Measurements from ENCODE around the gene DDX31.

Gene DDX31

DNA sequence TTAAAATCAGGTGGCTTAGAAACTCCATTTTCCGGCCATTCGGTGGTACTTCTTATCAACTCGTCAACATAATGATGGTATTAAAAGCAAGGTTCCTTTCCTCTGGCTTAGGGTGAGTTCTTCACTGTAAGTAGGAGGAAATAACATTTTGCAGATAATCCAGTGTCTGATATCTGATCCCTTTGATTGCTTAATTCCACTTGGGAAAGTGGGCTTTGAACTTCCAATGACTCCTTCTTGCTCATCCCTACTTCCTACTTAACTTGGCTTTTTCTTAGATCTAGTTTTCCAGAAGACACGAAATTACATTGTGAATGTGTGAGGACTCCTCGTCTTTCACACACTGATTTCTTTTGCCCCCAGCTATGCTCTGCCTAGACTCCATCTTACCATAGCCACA is 31.5 kb downstream of the DDX31 start:
- DNase-seq (ENCODE audit: low read depth), result peak; percentile 18
- TF ChIP-seq, protein P1, sequence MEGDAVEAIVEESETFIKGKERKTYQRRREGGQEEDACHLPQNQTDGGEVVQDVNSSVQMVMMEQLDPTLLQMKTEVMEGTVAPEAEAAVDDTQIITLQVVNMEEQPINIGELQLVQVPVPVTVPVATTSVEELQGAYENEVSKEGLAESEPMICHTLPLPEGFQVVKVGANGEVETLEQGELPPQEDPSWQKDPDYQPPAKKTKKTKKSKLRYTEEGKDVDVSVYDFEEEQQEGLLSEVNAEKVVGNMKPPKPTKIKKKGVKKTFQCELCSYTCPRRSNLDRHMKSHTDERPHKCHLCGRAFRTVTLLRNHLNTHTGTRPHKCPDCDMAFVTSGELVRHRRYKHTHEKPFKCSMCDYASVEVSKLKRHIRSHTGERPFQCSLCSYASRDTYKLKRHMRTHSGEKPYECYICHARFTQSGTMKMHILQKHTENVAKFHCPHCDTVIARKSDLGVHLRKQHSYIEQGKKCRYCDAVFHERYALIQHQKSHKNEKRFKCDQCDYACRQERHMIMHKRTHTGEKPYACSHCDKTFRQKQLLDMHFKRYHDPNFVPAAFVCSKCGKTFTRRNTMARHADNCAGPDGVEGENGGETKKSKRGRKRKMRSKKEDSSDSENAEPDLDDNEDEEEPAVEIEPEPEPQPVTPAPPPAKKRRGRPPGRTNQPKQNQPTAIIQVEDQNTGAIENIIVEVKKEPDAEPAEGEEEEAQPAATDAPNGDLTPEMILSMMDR (conservative IDR thresholded peaks at IDR 0.05; ENCODE audit: low read depth, low read length), result no peak
- no peak overlapping the region for H3K4me3 ChIP-seq (ENCODE audit: low read depth, low read length)

DNA sequence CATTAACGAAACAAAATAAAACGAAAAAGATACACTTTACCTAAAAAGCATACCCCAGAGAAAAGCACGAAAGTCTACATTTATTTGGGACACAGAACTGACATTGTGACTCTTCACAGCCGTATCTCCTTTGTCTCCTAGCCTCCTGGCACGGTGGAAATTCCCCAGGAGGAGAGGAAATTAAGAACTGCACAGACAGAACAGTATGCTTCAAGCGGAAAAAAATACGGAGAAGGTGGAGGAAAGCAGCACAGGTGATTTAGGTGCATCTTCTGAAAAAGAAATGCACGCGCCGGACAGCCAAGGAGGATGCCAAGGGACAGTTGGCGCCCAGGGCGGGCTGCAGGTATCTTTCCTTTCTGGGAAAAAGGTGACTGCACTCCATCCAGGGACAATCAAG is 32.0 kb downstream of the DDX31 start:
- no peak for DNase-seq (ENCODE audit: low read depth)
- TF ChIP-seq, protein P1 (conservative IDR thresholded peaks at IDR 0.05; ENCODE audit: low read depth, low read length), result no peak
- no peak overlapping the region for H3K4me3 ChIP-seq (ENCODE audit: low read depth, low read length)

DNA sequence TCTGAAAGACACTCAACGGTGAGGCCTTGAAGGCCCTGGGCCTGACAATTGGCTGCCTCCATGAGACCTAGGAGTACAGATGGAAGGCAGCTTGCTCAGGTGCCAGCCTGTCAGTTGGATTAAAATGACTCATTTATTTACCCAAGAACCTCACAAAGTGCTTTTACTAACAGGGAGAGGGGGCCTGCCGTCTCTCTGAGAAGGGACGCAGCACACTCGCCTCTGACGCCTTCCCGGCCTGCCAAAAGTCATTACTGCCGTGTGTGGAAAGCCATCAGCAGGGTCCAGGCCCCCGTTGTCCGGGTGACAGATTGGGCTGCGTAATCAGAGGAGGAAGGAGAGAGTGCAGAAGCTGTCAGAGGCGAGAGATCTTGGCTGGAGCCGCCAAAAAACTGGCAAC is 32.4 kb downstream of the DDX31 start:
- no peak overlapping the region for H3K4me3 ChIP-seq (ENCODE audit: low read depth, low read length)
- TF ChIP-seq, protein P1 (conservative IDR thresholded peaks at IDR 0.05; ENCODE audit: low read depth, low read length), result no peak
- DNase-seq (ENCODE audit: low read depth), result no peak

DNA sequence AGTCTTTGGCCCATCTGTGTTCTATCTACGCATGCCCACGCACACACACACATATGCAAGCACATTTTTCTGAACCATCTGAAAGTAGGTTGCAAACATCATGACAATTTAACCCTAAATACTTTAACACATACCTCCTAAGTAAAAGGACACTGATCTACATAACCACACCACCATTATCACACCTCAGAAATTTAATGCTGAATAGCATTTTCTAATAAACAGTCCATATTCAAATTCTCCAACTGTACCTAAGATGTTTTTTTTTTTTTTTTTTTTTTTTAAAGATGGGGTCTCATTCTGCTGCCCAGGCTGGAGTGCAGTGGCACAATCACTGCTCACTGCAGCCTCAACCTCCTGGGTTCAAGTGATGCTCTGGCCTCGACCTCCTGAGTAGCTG is 35.5 kb downstream of the DDX31 start:
- TF ChIP-seq, protein P1 (conservative IDR thresholded peaks at IDR 0.05; ENCODE audit: low read depth, low read length), result no peak
- DNase-seq (ENCODE audit: low read depth), result no peak

DNA sequence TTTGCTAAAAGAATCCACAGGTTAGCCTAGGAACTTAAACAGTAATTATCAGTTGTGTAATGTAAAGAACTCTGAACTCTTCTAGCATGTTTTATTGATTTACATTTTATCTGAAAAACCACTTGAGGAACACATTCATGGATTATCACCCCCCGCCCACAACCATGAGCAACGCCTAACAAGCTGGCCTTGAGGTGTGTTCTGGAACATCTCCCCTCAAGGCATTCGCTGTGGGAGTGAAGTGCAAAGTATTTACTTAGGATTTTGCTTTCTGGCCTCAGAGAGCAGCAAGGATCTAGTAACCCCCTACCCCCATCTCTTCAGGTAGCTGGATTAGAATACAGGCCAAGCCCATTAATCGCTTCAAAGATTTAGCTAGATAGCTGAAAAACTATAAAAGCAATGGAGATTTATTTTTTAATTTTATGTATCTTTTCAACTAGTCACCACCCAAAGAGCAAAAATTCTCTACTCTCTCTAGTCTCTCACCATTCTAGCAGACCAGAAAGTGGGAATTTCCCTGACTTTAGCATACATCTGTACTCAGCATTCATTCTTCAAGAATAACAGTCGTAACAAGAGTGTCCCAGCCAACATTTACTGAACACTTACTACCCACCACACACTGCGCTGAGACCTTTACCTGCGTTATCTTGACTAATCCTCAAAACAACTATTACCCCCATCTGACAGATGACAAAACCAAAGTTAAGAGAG is 37.2 kb downstream of the DDX31 start:
- no peak for DNase-seq (ENCODE audit: low read depth)
- TF ChIP-seq, protein P1 (conservative IDR thresholded peaks at IDR 0.05; ENCODE audit: low read depth, low read length), result no peak

More for the DNA sequence above, 35.5 kb downstream of the DDX31 start:
- no peak overlapping the region for H3K4me3 ChIP-seq (ENCODE audit: low read depth, low read length)

DNA sequence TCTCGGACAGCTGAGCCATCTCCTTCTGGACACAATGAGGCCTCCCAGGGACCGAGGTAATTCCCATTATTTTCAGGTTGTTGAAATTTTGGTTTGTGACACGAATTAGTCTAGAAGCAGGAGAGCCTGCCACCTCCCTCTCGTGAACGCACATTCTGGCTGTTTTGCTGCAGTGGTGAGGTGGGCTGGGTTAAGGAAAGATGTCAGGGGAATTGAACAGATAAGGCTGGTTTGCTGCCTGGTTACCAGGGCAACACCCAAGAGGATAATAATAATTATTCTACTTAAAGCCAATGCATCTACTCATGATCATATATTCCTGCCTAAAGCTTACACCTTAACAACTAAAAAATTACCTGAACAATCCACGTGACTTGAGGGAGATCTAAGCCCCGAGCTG is 38.1 kb downstream of the DDX31 start:
- DNase-seq (ENCODE audit: low read depth), result peak; percentile 22
- TF ChIP-seq, protein P1 (conservative IDR thresholded peaks at IDR 0.05; ENCODE audit: low read depth, low read length), result no peak
- H3K4me3 ChIP-seq (ENCODE audit: low read depth, low read length), result no peak overlapping the region

More for the DNA sequence above, 37.2 kb downstream of the DDX31 start:
- H3K4me3 ChIP-seq (ENCODE audit: low read depth, low read length), result no peak overlapping the region

DNA sequence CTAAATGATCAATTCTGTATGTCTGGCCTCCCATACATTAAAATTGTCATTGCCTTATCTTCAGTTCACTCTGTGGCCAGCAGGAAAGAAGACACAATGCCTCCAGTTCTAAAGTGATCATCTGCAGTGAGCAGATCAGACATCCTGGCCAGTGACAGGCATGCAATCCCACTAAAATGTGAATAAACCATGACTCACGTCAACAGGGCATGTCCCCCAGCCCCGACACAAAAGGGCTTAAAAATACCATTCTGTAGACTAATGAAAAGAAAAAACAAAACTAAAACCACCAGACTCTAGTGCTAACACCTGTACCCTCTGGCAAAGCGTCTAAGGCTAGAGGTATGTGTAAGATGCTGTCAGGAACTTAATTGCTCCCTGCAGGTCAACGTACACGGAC is 38.5 kb downstream of the DDX31 start:
- H3K4me3 ChIP-seq (ENCODE audit: low read depth, low read length), result no peak overlapping the region
- DNase-seq (ENCODE audit: low read depth), result peak; percentile 47
- TF ChIP-seq, protein P1 (conservative IDR thresholded peaks at IDR 0.05; ENCODE audit: low read depth, low read length), result peak; percentile 17

All from choroid plexus epithelial cell (primary cell).